GM12875 (cell line): ENCODE data around the gene MYH14.

Experiments
- H3K4me3 ChIP-seq: one replicate; pipeline ENCODE4 v1.5.1; 2011; ENCODE audit warnings: low read depth, low read length, control low read depth
- TF ChIP-seq, protein P1 (sequence below): IDR thresholded peaks from 2 replicates; pipeline ENCODE4 v1.5.1; 2011; ENCODE audit warnings: low read depth, mild to moderate bottlenecking, control low read depth, inconsistent platforms, low read length, moderate library complexity, borderline replicate concordance; ENCODE audit not compliant: insufficient read depth

MYH14 gene

DNA sequence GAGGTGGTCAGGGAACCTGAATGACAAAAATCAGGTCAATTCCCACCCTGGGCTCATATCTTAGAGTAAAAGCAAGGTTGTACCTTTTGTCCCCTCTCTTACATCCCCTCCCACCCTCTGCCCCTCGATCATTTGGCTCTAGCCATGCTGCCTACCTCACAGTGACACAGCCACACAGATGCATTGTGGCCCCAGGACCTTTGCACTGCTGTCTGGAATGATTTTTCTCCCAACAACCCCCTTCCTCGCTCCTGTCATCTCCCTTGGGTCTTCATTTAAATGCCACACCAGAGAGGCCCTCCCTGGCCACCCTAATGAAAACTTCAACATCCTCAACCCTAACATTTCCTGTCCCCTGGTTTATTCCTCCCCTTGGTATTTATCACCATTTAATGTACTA is 4.3 kb downstream of the MYH14 start:
- H3K4me3 ChIP-seq, result no peak overlapping the region
- TF ChIP-seq, protein P1, sequence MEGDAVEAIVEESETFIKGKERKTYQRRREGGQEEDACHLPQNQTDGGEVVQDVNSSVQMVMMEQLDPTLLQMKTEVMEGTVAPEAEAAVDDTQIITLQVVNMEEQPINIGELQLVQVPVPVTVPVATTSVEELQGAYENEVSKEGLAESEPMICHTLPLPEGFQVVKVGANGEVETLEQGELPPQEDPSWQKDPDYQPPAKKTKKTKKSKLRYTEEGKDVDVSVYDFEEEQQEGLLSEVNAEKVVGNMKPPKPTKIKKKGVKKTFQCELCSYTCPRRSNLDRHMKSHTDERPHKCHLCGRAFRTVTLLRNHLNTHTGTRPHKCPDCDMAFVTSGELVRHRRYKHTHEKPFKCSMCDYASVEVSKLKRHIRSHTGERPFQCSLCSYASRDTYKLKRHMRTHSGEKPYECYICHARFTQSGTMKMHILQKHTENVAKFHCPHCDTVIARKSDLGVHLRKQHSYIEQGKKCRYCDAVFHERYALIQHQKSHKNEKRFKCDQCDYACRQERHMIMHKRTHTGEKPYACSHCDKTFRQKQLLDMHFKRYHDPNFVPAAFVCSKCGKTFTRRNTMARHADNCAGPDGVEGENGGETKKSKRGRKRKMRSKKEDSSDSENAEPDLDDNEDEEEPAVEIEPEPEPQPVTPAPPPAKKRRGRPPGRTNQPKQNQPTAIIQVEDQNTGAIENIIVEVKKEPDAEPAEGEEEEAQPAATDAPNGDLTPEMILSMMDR, result no peak

DNA sequence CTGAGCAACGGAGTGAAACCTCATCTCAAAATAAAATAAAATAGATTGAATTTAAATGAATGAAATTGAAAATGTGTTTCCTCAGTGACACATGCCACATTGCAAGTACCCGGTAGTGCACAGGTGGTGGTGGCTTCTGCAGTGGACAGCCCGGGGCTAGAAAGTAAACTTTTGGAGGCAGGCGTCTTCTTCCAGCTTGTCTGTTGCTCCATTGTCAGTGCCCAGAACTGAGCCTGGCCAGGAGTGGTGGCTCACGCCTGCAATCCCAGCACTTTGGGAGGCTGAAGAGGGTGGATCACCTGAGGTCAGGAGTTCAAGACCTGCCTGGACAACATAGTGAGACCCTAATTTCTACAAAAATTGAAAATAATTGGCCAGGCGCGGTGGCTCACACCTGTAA is 5.7 kb downstream of the MYH14 start:
- TF ChIP-seq, protein P1, result no peak

DNA sequence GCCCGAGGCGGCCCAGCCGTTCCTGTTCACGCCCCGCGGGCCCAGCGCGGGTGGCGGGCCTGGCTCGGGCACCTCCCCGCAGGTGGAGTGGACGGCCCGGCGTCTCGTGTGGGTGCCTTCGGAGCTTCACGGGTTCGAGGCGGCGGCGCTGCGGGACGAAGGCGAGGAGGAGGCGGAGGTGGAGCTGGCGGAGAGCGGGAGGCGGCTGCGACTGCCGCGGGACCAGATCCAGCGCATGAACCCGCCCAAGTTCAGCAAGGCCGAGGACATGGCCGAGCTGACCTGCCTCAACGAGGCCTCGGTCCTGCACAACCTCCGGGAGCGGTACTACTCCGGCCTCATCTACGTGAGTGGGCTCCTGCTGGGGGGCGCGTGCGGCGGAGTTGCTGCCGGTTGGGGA is 7.0 kb downstream of the MYH14 start:
- TF ChIP-seq, protein P1, result no peak
- no peak overlapping the region for H3K4me3 ChIP-seq

More for the DNA sequence above, 5.7 kb downstream of the MYH14 start:
- H3K4me3 ChIP-seq, result no peak overlapping the region

DNA sequence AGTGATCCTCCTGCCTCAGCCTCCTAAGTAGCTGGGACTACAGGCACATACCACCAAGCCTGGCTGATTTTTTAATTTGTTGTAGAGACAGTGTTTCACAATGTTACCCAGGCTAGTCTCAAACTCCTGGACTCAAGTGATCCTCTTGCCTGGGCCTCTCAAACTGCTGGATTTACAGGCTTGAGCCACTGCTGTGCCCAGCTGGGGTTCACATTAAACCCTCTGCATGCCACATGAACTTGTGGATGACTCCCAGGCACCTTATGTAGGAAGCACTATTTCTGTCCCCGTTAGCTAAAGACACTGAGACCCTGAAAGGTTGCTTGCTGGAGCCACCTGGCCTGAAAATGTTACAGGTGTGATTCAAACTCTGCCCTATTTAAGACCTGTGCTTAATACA is 10.5 kb downstream of the MYH14 start:
- TF ChIP-seq, protein P1, result no peak
- H3K4me3 ChIP-seq, result no peak overlapping the region

DNA sequence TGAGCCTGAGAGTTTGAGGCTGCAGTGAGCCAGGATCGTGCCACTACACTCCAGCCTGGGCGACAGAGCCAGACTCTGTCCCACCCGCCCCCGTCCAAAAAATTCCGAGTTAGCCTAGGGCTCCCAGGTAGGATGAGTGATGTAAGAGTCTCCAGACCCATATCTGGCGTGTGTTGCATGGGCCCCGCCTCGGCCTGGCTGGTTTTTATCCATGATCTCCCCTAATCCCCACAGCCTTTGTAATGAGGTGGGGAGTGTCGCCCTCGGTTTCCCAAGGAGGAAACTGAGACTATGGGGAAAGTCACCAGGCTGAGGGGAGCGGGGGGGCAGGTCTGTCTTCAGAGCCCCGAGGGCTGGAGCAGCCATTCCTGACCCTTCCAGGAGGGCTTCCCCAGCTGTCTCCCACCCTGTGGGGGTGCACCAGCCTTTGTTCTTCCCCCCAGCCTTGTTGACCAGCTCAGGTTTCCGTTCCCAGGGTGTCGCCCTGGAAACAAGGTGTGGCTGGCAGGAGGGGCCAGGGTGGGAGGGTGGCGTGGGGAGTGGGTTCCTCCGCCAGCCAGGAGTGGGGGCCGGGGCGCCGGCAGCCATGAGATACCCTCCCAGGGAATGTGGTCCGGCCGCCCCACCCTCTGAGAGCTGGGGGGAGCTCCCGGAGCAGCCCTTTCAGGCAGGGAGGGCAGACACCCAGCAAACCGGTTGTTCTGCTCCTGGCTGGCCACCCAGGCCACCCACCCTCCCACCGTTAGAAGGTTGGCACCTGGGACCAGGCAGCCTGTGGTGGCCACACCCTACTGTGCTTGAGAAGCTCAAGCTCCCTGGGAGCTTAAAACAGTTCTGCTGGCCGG is 11.5 kb downstream of the MYH14 start:
- no peak overlapping the region for H3K4me3 ChIP-seq
- TF ChIP-seq, protein P1, result no peak

DNA sequence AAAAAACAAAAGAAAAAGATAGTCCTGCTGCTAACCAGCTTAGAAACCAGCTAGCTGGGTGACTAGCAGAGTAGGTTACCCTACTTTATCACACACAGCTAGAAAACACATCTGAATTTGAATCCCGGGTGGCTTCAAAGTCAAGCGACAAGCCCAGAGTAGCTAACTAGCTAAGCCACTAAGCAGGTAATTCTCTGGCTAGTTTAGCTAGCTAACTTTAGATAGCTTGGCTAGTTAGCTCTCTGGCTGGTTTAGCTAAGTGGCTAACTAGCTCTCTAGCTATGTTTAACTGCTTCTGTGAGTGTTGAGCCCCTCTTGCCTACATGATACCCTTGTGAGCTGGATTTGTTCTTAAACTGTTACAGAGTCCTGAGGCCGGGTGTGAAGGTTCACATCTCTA is 12.4 kb downstream of the MYH14 start:
- TF ChIP-seq, protein P1, result no peak
- H3K4me3 ChIP-seq, result no peak overlapping the region

DNA sequence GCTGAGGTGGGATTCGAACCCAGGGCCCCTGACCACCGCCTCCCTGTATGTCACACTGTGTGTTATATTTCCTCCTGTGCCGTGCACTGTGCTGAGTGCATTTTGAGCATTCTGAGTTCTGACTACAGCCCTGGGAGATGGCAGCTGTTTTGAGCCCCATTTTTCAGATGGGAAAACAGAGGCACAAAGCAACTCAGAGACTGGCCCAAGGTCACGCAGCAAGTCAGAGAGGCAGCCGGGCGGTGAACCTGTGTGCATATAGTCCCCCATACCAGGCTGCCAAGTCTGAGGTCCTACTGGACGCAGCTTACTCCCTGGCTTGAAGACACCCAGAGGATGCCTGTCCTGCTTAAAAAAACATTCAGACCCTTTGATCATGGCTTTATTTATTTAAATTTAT is 17.7 kb downstream of the MYH14 start:
- TF ChIP-seq, protein P1, result no peak
- H3K4me3 ChIP-seq, result no peak overlapping the region
